Esophagus muscularis mucosa (tissue), 4 donors: Measurements from ENCODE around the gene ATP5PB.

Source experiments
- CTCF ChIP-seq, 3 experiments: fragments of 200-600 bp in 2 of 3; fragments of 450-650 bp in 1 of 3; sonication (generic) in 2 of 3; IDR thresholded peaks; one replicate each; pipeline ENCODE4 v1.5.1; 2017 to 2019; ENCODE audit warnings: antibody characterized with exemption in 3 of 3, mild to moderate bottlenecking in 2 of 3, moderate library complexity in 1 of 3
- EP300 ChIP-seq: sonication (generic); formaldehyde crosslinking; IDR thresholded peaks from one replicate; pipeline ENCODE4 v1.6.1; 2017; ENCODE audit warnings: antibody characterized with exemption
- POLR2A ChIP-seq: fragments of 450-650 bp; IDR thresholded peaks from one replicate; pipeline ENCODE4 v1.6.1; 2017; ENCODE audit warnings: antibody characterized with exemption, moderate library complexity, mild to moderate bottlenecking, low read depth
- POLR2AphosphoS5 ChIP-seq, 2 donors: sonication (generic); formaldehyde crosslinking; IDR thresholded peaks; one replicate each; pipeline ENCODE4 v1.6.1; 2017; ENCODE audit warnings: antibody characterized with exemption in 2 of 2

GRCh38 chr1:111476214-111476613 lies 26.9 kb downstream of the ATP5PB start:
- no peak for TF ChIP-seq CTCF (IDR thresholded peaks at IDR 0.05)
- no peak for TF ChIP-seq POLR2A
- TF ChIP-seq EP300: no peak
- TF ChIP-seq POLR2AphosphoS5 (IDR thresholded peaks at IDR 0.05): no peak
